ENCODE measurements around the gene PIP4K2A. TPM values are rescaled to one million over a fixed set of nuclear protein-coding genes. Genes with fewer than 3 reads are reported as not detected.

PIP4K2A gene
- total RNA-seq, 6 donors from 2014 or later: 20.5 to 70.2 (median 34.4) TPM

- Histone ChIP-seq H3K4me1 (peaks cover 0 to 6% (median 2%) of the 10 kb centered on the region in 4 donors), H3K27ac (no peak overlapping the region), H3K36me3 (peaks cover 4 to 22% (median 7%) of the 10 kb centered on the region in 4 donors), H3K4me3 (no peak overlapping the region), H3K27me3 (no peaks in the 10 kb centered on the region), H3K9me3 (no peaks in the 10 kb centered on the region)
- DNase-seq (no peak), ATAC-seq (ENCODE audit: low FRiP score in 2 of 2) (no peak)
- TF ChIP-seq POLR2AphosphoS5 (IDR thresholded peaks at IDR 0.05): no peak
- TF ChIP-seq, protein P1, sequence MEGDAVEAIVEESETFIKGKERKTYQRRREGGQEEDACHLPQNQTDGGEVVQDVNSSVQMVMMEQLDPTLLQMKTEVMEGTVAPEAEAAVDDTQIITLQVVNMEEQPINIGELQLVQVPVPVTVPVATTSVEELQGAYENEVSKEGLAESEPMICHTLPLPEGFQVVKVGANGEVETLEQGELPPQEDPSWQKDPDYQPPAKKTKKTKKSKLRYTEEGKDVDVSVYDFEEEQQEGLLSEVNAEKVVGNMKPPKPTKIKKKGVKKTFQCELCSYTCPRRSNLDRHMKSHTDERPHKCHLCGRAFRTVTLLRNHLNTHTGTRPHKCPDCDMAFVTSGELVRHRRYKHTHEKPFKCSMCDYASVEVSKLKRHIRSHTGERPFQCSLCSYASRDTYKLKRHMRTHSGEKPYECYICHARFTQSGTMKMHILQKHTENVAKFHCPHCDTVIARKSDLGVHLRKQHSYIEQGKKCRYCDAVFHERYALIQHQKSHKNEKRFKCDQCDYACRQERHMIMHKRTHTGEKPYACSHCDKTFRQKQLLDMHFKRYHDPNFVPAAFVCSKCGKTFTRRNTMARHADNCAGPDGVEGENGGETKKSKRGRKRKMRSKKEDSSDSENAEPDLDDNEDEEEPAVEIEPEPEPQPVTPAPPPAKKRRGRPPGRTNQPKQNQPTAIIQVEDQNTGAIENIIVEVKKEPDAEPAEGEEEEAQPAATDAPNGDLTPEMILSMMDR (IDR thresholded peaks at IDR 0.05): no peak
- no peak for TF ChIP-seq EP300 (IDR thresholded peaks at IDR 0.05)
- no peak for TF ChIP-seq POLR2A (IDR thresholded peaks at IDR 0.05)
- WGBS, 2 donors: 67 to 78% methylated on average over 6 of the region's 6 CpGs
These were observed 143.5 kb downstream of the PIP4K2A start for GRCh38 chr10:22570733-22571430.

DNA sequence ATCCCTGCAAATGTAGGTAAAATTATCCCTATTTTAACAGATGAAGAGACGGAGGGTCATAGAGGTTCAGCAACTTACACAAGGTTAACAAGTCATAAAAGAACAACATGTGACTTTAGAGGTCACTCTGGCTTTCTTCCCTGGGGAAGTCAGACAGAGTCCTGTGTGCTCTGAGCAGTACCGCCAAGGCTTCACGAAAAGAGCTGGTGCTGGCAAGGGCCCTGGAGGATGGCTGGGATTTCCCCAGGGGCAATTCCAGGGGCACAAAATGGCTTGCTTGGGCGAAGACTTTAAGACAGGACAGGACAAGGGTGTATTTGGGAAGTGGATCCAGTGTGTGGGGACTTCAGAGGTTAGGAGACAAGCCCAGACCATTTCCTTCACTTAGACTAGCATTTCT is 144.1 kb downstream of the PIP4K2A start:
- 66 to 76% methylated on average over 4 of the region's 4 CpGs for WGBS, 2 donors
- Histone ChIP-seq H3K27me3 (no peaks in the 10 kb centered on the region), H3K4me1 (peaks cover 0 to 6% (median 2%) of the 10 kb centered on the region in 4 donors), H3K9me3 (no peaks in the 10 kb centered on the region), H3K36me3 (peaks cover 4 to 22% (median 7%) of the 10 kb centered on the region in 4 donors), H3K27ac (no peak overlapping the region), H3K4me3 (no peak overlapping the region)
- TF ChIP-seq POLR2AphosphoS5 (IDR thresholded peaks at IDR 0.05) (no peak), POLR2A (IDR thresholded peaks at IDR 0.05) (no peak), EP300 (IDR thresholded peaks at IDR 0.05) (no peak)
- TF ChIP-seq, protein P1 (IDR thresholded peaks at IDR 0.05): no peak
- ATAC-seq (ENCODE audit: low FRiP score in 2 of 2) (no peak), DNase-seq (no peak)

DNA sequence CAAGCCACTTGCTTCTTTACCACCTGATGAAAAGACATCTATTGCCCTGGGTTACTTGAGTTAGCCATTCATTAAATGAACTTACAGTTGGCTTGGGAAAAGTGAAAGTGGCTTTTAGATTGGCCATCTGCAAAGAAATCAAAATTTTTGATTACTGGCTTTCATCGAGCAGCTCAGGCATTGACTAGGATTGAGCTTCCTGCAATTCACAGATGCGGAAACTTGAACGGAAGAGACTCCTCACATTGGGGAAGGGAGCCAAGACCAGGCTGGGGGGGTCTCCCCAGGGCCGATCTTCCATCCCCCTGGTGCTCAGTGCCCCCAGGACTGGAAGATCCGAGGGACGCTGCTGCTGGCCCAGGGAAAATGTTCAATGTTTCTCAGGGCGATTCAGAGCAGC is 145.4 kb downstream of the PIP4K2A start:
- Histone ChIP-seq H3K4me3 (peak overlapping the region in 1 of 4 donors; percentile 3), H3K36me3 (peaks cover 4 to 34% (median 7%) of the 10 kb centered on the region in 4 donors), H3K9me3 (no peaks in the 10 kb centered on the region), H3K4me1 (peaks cover 0 to 6% (median 2%) of the 10 kb centered on the region in 4 donors), H3K27ac (peak overlapping the region in 2 of 4 donors; percentile 21 to 67), H3K27me3 (no peaks in the 10 kb centered on the region)
- no peak for DNase-seq
- no peak for ATAC-seq (ENCODE audit: low FRiP score in 2 of 2)
- TF ChIP-seq, protein P1 (IDR thresholded peaks at IDR 0.05): no peak
- TF ChIP-seq POLR2AphosphoS5 (IDR thresholded peaks at IDR 0.05) (no peak), POLR2A (IDR thresholded peaks at IDR 0.05) (no peak), EP300 (IDR thresholded peaks at IDR 0.05) (no peak)
- 76 to 83% methylated on average over 1 to 7 of the region's 7 CpGs for WGBS, 2 donors

- H3K4me1 ChIP-seq: no peaks in the 10 kb centered on the region
- H3K4me3 ChIP-seq: no peak overlapping the region
- TF ChIP-seq EP300 (IDR thresholded peaks at IDR 0.05) (no peak), POLR2A (IDR thresholded peaks at IDR 0.05) (no peak), POLR2AphosphoS5 (IDR thresholded peaks at IDR 0.05) (no peak)
- TF ChIP-seq, protein P1 (IDR thresholded peaks at IDR 0.05): no peak
- ATAC-seq (ENCODE audit: low FRiP score in 2 of 2) (no peak), DNase-seq (no peak)
- peaks cover 0 to 18% (median 2%) of the 10 kb centered on the region in 4 donors for H3K36me3 ChIP-seq
- no peak overlapping the region for H3K27ac ChIP-seq
- WGBS, 2 donors: 76 to 78% methylated on average over 5 of the region's 5 CpGs
- no peaks in the 10 kb centered on the region for H3K27me3 ChIP-seq
- H3K9me3 ChIP-seq: no peaks in the 10 kb centered on the region
These were observed 150.3 kb downstream of the PIP4K2A start for GRCh38 chr10:22564060-22564459.

GRCh38 chr10:22561909-22562308 is 152.5 kb downstream of the PIP4K2A start:
- ATAC-seq (ENCODE audit: low FRiP score in 2 of 2) (no peak), DNase-seq (no peak)
- H3K27me3 ChIP-seq: no peaks in the 10 kb centered on the region
- no peaks in the 10 kb centered on the region for H3K9me3 ChIP-seq
- no peak for TF ChIP-seq POLR2AphosphoS5 (IDR thresholded peaks at IDR 0.05)
- no peak for TF ChIP-seq EP300 (IDR thresholded peaks at IDR 0.05)
- no peak for TF ChIP-seq POLR2A (IDR thresholded peaks at IDR 0.05)
- TF ChIP-seq, protein P1 (IDR thresholded peaks at IDR 0.05): no peak
- peaks cover 0 to 12% (median 2%) of the 10 kb centered on the region in 4 donors for H3K36me3 ChIP-seq
- no peak overlapping the region for H3K27ac ChIP-seq
- no peak overlapping the region for H3K4me3 ChIP-seq
- H3K4me1 ChIP-seq: no peaks in the 10 kb centered on the region
- 96 to 98% methylated on average over 5 of the region's 5 CpGs for WGBS, 2 donors
